KMS-11 (cell line): ENCODE data around the gene KMT2D.

Source experiments
- H2AFZ ChIP-seq: fragments of 200-600 bp; sonication (generic); 2 replicates; pipeline ENCODE4 v1.6.1; 2016; ENCODE audit warnings: antibody characterized with exemption, mixed run types, low read depth
- H3K27ac ChIP-seq: fragments of 200-600 bp; sonication (generic); 2 replicates; pipeline ENCODE4 v1.6.1; 2016; ENCODE audit warnings: mild to moderate bottlenecking, mixed run types
- H3K27me3 ChIP-seq: fragments of 200-600 bp; sonication (generic); 2 replicates; pipeline ENCODE4 v1.6.1; 2017; ENCODE audit warnings: mild to moderate bottlenecking, low read depth, mixed run types, moderate library complexity; ENCODE audit not compliant: insufficient read depth
- H3K36me3 ChIP-seq: fragments of 200-600 bp; sonication (generic); 2 replicates; pipeline ENCODE4 v1.6.1; 2017; ENCODE audit warnings: mild to moderate bottlenecking, mixed run types; ENCODE audit not compliant: insufficient read depth
- H3K4me1 ChIP-seq: fragments of 200-600 bp; sonication (generic); 2 replicates; pipeline ENCODE4 v1.6.1; 2016; ENCODE audit warnings: mild to moderate bottlenecking, low read depth, mixed run types; ENCODE audit not compliant: poor library complexity, severe bottlenecking
- H3K4me2 ChIP-seq: fragments of 200-600 bp; sonication (generic); 2 replicates; pipeline ENCODE4 v1.7.0; 2016; ENCODE audit warnings: mild to moderate bottlenecking, mixed run types
- H3K4me3 ChIP-seq: fragments of 200-600 bp; sonication (generic); IDR thresholded peaks from 2 replicates; pipeline ENCODE4 v1.6.1; 2017; ENCODE audit warnings: low read depth, low read length, mixed read lengths; ENCODE audit not compliant: insufficient read depth
- H3K79me2 ChIP-seq: fragments of 200-600 bp; sonication (generic); 2 replicates; pipeline ENCODE4 v1.6.1; 2016; ENCODE audit warnings: low read depth, mixed run types; ENCODE audit not compliant: insufficient read depth
- H3K9ac ChIP-seq: fragments of 200-600 bp; sonication (generic); 2 replicates; pipeline ENCODE4 v1.6.1; 2016; ENCODE audit warnings: mild to moderate bottlenecking, mixed run types
- H4K20me1 ChIP-seq: fragments of 200-600 bp; sonication (generic); 2 replicates; pipeline ENCODE4 v1.6.1; 2016; ENCODE audit warnings: mild to moderate bottlenecking, mixed run types; ENCODE audit not compliant: insufficient read depth
- CTCF ChIP-seq: fragments of 200-600 bp; sonication (generic); conservative IDR thresholded peaks from 2 replicates; pipeline ENCODE4 v1.6.1; 2017; ENCODE audit warnings: low read depth, mild to moderate bottlenecking, antibody characterized with exemption, low read length, moderate library complexity, mixed read lengths

The KMT2D gene

GRCh38 chr12:49093792-49094159, 33.2 kb upstream of the KMT2D start:
- no peaks in the 10 kb centered on the region for H4K20me1 ChIP-seq
- no peaks in the 10 kb centered on the region for H3K79me2 ChIP-seq
- H3K9ac ChIP-seq: no peak overlapping the region
- no peak overlapping the region for H2AFZ ChIP-seq
- peaks cover 16% of the 10 kb centered on the region for H3K4me1 ChIP-seq
- no peaks in the 10 kb centered on the region for H3K36me3 ChIP-seq
- no peak overlapping the region for H3K4me2 ChIP-seq
- no peak overlapping the region for H3K4me3 ChIP-seq
- H3K27ac ChIP-seq: no peak overlapping the region
- peaks cover 38% of the 10 kb centered on the region for H3K27me3 ChIP-seq
- no peak for TF ChIP-seq CTCF

GRCh38 chr12:49092816-49093406, 32.3 kb upstream of the KMT2D start:
- Histone ChIP-seq H3K36me3 (no peaks in the 10 kb centered on the region), H3K4me2 (peak overlapping the region; percentile 18; the same call in 1 of the 2 replicates), H3K27ac (no peak overlapping the region), H3K27me3 (peaks cover 38% of the 10 kb centered on the region), H2AFZ (no peak overlapping the region), H3K4me1 (peaks cover 19% of the 10 kb centered on the region), H4K20me1 (no peaks in the 10 kb centered on the region), H3K9ac (no peak overlapping the region), H3K79me2 (no peaks in the 10 kb centered on the region), H3K4me3 (no peak overlapping the region)
- TF ChIP-seq CTCF: no peak

GRCh38 chr12:49092086-49092815, 31.7 kb upstream of the KMT2D start:
- peak; percentile 50; the same call in 1 of the 2 replicates for TF ChIP-seq CTCF

GRCh38 chr12:49091836-49092085, 31.2 kb upstream of the KMT2D start:
- peaks cover 38% of the 10 kb centered on the region for H3K27me3 ChIP-seq
- H3K4me2 ChIP-seq: peak overlapping the region; percentile 18; the same call in 1 of the 2 replicates
- no peak overlapping the region for H3K9ac ChIP-seq
- H3K27ac ChIP-seq: no peak overlapping the region
- no peaks in the 10 kb centered on the region for H3K36me3 ChIP-seq
- H3K79me2 ChIP-seq: no peaks in the 10 kb centered on the region
- H3K4me3 ChIP-seq: no peak overlapping the region
- H2AFZ ChIP-seq: no peak overlapping the region
- H4K20me1 ChIP-seq: no peaks in the 10 kb centered on the region
- H3K4me1 ChIP-seq: peaks cover 23% of the 10 kb centered on the region
- no peak for TF ChIP-seq CTCF

More at GRCh38 chr12:49092086-49092815, 31.7 kb upstream of the KMT2D start:
- H3K4me2 ChIP-seq: peak overlapping the region; percentile 18; the same call in 1 of the 2 replicates
- peaks cover 38% of the 10 kb centered on the region for H3K27me3 ChIP-seq
- no peak overlapping the region for H3K4me3 ChIP-seq
- no peak overlapping the region for H3K27ac ChIP-seq
- H3K4me1 ChIP-seq: peaks cover 23% of the 10 kb centered on the region
- no peak overlapping the region for H3K9ac ChIP-seq
- H3K79me2 ChIP-seq: no peaks in the 10 kb centered on the region
- no peak overlapping the region for H2AFZ ChIP-seq
- H4K20me1 ChIP-seq: no peaks in the 10 kb centered on the region
- no peaks in the 10 kb centered on the region for H3K36me3 ChIP-seq
